Coronary artery (tissue), 2 donors: ENCODE data around the gene SHISA4.
A peak's percentile ranks its signal among the peaks of the same experiment; 100 is the strongest.

Experiments
- DNase-seq: peaks from one replicate; pipeline ENCODE4 v3.0.0-alpha.2; 2017; ENCODE audit warnings: low spot score
- H3K27ac ChIP-seq, 2 donors: fragments of 200-600 bp; sonication (generic); one replicate each; pipeline ENCODE4 v1.5.1; 2016 to 2019
- H3K4me3 ChIP-seq: fragments of 200-600 bp; sonication (generic); 2 replicates; pipeline ENCODE4 v1.5.1; 2016; ENCODE audit warnings: mild to moderate bottlenecking, moderate library complexity
- CTCF ChIP-seq: fragments of 200-600 bp; sonication (generic); IDR thresholded peaks from one replicate; pipeline ENCODE4 v1.5.1; 2019; ENCODE audit warnings: antibody characterized with exemption

The SHISA4 gene

GRCh38 chr1:201861448-201861847, 27.2 kb upstream of the SHISA4 start:
- no peak overlapping the region for H3K27ac ChIP-seq
- no peak overlapping the region for H3K4me3 ChIP-seq
- no peak for DNase-seq
- TF ChIP-seq CTCF, result no peak

GRCh38 chr1:201870397-201870796, 18.3 kb upstream of the SHISA4 start:
- no peak for DNase-seq
- TF ChIP-seq CTCF, result no peak
- Histone ChIP-seq H3K4me3 (no peak overlapping the region), H3K27ac (no peak overlapping the region)

GRCh38 chr1:201874672-201875071, 14.0 kb upstream of the SHISA4 start:
- Histone ChIP-seq H3K27ac (no peak overlapping the region), H3K4me3 (no peak overlapping the region)
- TF ChIP-seq CTCF, result no peak
- DNase-seq, result no peak

- Histone ChIP-seq H3K27ac (no peak overlapping the region), H3K4me3 (no peak overlapping the region)
- no peak for TF ChIP-seq CTCF
- DNase-seq, result no peak
Measured at GRCh38 chr1:201876148-201876818, 12.4 kb upstream of the SHISA4 start.

- no peak for DNase-seq
- TF ChIP-seq CTCF, result peak; percentile 46
- H3K4me3 ChIP-seq, result no peak overlapping the region
- peak overlapping the region; percentile 27 to 48 for H3K27ac ChIP-seq
Measured at GRCh38 chr1:201877877-201878401, 10.8 kb upstream of the SHISA4 start.

GRCh38 chr1:201880928-201881571, 7.6 kb upstream of the SHISA4 start:
- Histone ChIP-seq H3K27ac (no peak overlapping the region), H3K4me3 (no peak overlapping the region)
- TF ChIP-seq CTCF, result no peak
- no peak for DNase-seq

- DNase-seq, result no peak
- H3K4me3 ChIP-seq, result no peak overlapping the region
- no peak for TF ChIP-seq CTCF
- no peak overlapping the region for H3K27ac ChIP-seq
Measured at GRCh38 chr1:201881617-201882016, 7.1 kb upstream of the SHISA4 start.
